K562 (cell line): ENCODE results near the gene SLC4A5. TPM values are rescaled to one million over a fixed set of nuclear protein-coding genes. Genes with fewer than 3 reads are reported as not detected.
A peak's percentile ranks its signal among the peaks of the same experiment; 100 is the strongest.

ENCODE experiments used
- ATAC-seq: fragments of 200-7000 bp; cut with Tn5 transposase; 3 replicates; pipeline ENCODE4 v1.9.1; 2020; ENCODE audit warnings: moderate library complexity
- BruUV-seq: library from RNA; stranded (reverse); fragments of 400-500 nt; replicated peaks from 2 replicates; lab custom pipeline; 2021; lab: Mats Ljungman, UMichigan
- CTCF ChIA-PET: fragments of 300-600 bp; formaldehyde crosslinking; extraction: SDS; loops from one replicate; lab custom pipeline; 2021; ENCODE audit warnings: low intra/inter-chr PET ratio; lab: Yijun Ruan, JAX
- POLR2A ChIA-PET: fragments of 300-600, 350-650 bp; sonication (Branson Sonifier 250); formaldehyde crosslinking; extraction: SDS; loops from one replicate; lab custom pipeline; 2021; ENCODE audit warnings: antibody characterized with exemption, inconsistent platforms; lab: Yijun Ruan, JAX
- DNase-seq, 4 experiments: peaks; one replicate each; pipeline versions ENCODE4 v3.0.0 to v3.0.0-alpha.2; 2011 to 2018; ENCODE audit warnings: low spot score in 3 of 4, mixed read lengths in 3 of 4; ENCODE audit errors: extremely low read depth in 1 of 4
- FAIRE-seq: peaks from 2 replicates; lab custom pipeline; 2011; peaks lifted over from hg19 to GRCh38; lab: Jason Lieb, UNC
- H2AFZ ChIP-seq: 2 replicates; pipeline ENCODE4 v1.6.0; 2011; ENCODE audit warnings: low read depth, low read length, control low read depth, inconsistent platforms
- H3K27ac ChIP-seq: fragments of 200-600 bp; 3 replicates; pipeline ENCODE4 v1.8.0; 2011; ENCODE audit warnings: low read depth, mild to moderate bottlenecking, control low read depth, inconsistent platforms, low read length, moderate library complexity, mixed read lengths; ENCODE audit errors: extremely low read depth
- H3K27me3 ChIP-seq, 2 experiments: fragments of 300-600 bp in 1 of 2; 2 replicates in 1 of 2; 3 replicates in 1 of 2; pipeline versions ENCODE4 v1.6.0 to v1.8.0; 2011; ENCODE audit warnings: inconsistent platforms in 2 of 2, low read length in 2 of 2, mild to moderate bottlenecking in 1 of 2, mixed read lengths in 1 of 2, moderate library complexity in 1 of 2; ENCODE audit not compliant: control insufficient read depth in 2 of 2, insufficient read depth in 2 of 2
- H3K36me3 ChIP-seq: fragments of 300-600 bp; 3 replicates; pipeline ENCODE4 v1.8.0; 2011; ENCODE audit warnings: mild to moderate bottlenecking, low read length, inconsistent platforms; ENCODE audit not compliant: control insufficient read depth, insufficient read depth
- H3K4me1 ChIP-seq, 2 experiments: fragments of 200-600 bp in 1 of 2; replicated peaks in 1 of 2; 2 replicates in 1 of 2; 3 replicates in 1 of 2; pipeline versions ENCODE4 v1.5.1 to v1.8.0; 2011; ENCODE audit warnings: inconsistent platforms in 2 of 2, low read length in 2 of 2, mild to moderate bottlenecking in 1 of 2, mixed read lengths in 1 of 2, moderate library complexity in 1 of 2; ENCODE audit not compliant: control insufficient read depth in 2 of 2, insufficient read depth in 2 of 2
- H3K4me2 ChIP-seq: 2 replicates; pipeline ENCODE4 v1.6.1; 2011; ENCODE audit warnings: low read length, control low read depth, inconsistent platforms, mixed read lengths; ENCODE audit not compliant: insufficient read depth
- H3K4me3 ChIP-seq: fragments of 200-600 bp; sonication (generic), shearing (Covaris generic); 2 replicates; pipeline ENCODE4 v1.5.1; 2016; ENCODE audit warnings: control low read depth, inconsistent platforms
- H3K79me2 ChIP-seq: fragments of 200-600 bp; 3 replicates; pipeline ENCODE4 v1.8.0; 2011; ENCODE audit warnings: low read length, inconsistent platforms; ENCODE audit not compliant: control insufficient read depth, insufficient read depth
- H3K9ac ChIP-seq, 2 experiments: 2 replicates each; pipeline versions ENCODE4 v1.6.0 to v1.6.1; 2011; ENCODE audit warnings: low read depth in 2 of 2, low read length in 2 of 2, control low read depth in 1 of 2, inconsistent platforms in 1 of 2, mild to moderate bottlenecking in 1 of 2, mixed read lengths in 1 of 2; ENCODE audit not compliant: insufficient read depth in 1 of 2
- H3K9me1 ChIP-seq: one replicate; pipeline ENCODE4 v1.6.0; 2011; ENCODE audit warnings: inconsistent platforms, mild to moderate bottlenecking, low read length, moderate library complexity; ENCODE audit not compliant: control insufficient read depth, insufficient read depth
- H3K9me3 ChIP-seq: replicated peaks from 2 replicates; pipeline ENCODE4 v1.5.1; 2011; ENCODE audit warnings: low read depth, low read length, inconsistent platforms; ENCODE audit not compliant: control insufficient read depth, insufficient read depth
- H4K20me1 ChIP-seq: replicated peaks from 2 replicates; pipeline ENCODE4 v1.6.1; 2011; ENCODE audit warnings: low read length, inconsistent platforms, mixed read lengths; ENCODE audit not compliant: control insufficient read depth, insufficient read depth
- ATF1 ChIP-seq, 2 experiments: fragments of 450-650 bp in 1 of 2; IDR thresholded peaks; 2 replicates each; pipeline ENCODE4 v1.6.1; 2016; ENCODE audit warnings: missing compliant biosample characterization in 1 of 2, missing genetic modification characterization in 1 of 2
- CREB1 ChIP-seq, 2 experiments: sonication (generic) in 1 of 2; formaldehyde crosslinking in 1 of 2; IDR thresholded peaks; 2 replicates each; pipeline versions ENCODE4 v1.6.1 to v1.8.0; 2012 to 2022; ENCODE audit warnings: inconsistent platforms in 1 of 2, mild to moderate bottlenecking in 1 of 2, missing genetic modification reagents in 1 of 2, moderate library complexity in 1 of 2
- L3MBTL2 ChIP-seq: fragments of 450-650 bp; IDR thresholded peaks from 2 replicates; pipeline ENCODE4 v1.6.1; 2016; ENCODE audit warnings: mild to moderate bottlenecking, moderate library complexity
- NEUROD1 ChIP-seq: fragments of 150-350 bp; IDR thresholded peaks from 2 replicates; pipeline ENCODE4 v1.6.1; 2014; ENCODE audit warnings: borderline replicate concordance, low read length, low read depth; ENCODE audit not compliant: partially characterized antibody
- NR2C2 ChIP-seq, 2 experiments: fragments of 200-800 bp in 1 of 2; sonication (Bioruptor generic) in 1 of 2; sonication (generic) in 1 of 2; formaldehyde crosslinking in 1 of 2; IDR thresholded peaks; 2 replicates each; pipeline versions ENCODE4 v1.6.1 to v1.8.0; 2016 to 2022; ENCODE audit warnings: mild to moderate bottlenecking in 1 of 2, missing compliant biosample characterization in 1 of 2, missing genetic modification characterization in 1 of 2, missing genetic modification reagents in 1 of 2
- SMAD4 ChIP-seq: fragments of 250-450 bp; sonication (Bioruptor Pico); conservative IDR thresholded peaks from 2 replicates; pipeline ENCODE4 v1.8.0; 2021; ENCODE audit warnings: inconsistent platforms, mild to moderate bottlenecking, moderate library complexity
- TOE1 ChIP-seq, 2 experiments: fragments of 450-650 bp in 1 of 2; sonication (generic) in 1 of 2; formaldehyde crosslinking in 1 of 2; IDR thresholded peaks; 2 replicates each; pipeline versions ENCODE4 v1.7.1 to v1.8.0; 2016 to 2022; ENCODE audit warnings: borderline replicate concordance in 2 of 2, mild to moderate bottlenecking in 2 of 2, antibody characterized with exemption in 1 of 2, inconsistent platforms in 1 of 2, low read depth in 1 of 2, missing genetic modification reagents in 1 of 2, moderate library complexity in 1 of 2
- WGBS: fragments of 100-300 bp; shearing (Covaris generic); methylation state at CpG from one replicate; pipeline ENCODE4 v1.1.6; 2016; ENCODE audit warnings: low coverage, mixed read lengths; ENCODE audit not compliant: insufficient coverage; ENCODE audit errors: missing lambda C conversion rate; 5-methylcytosine and 5-hydroxymethylcytosine counted together
- in situ Hi-C: fragments of 300-500 bp; cut with MboI; formaldehyde crosslinking; loops from 4 replicates; pipeline ENCODE4 v1.15.0; 2018; ENCODE audit warnings: inconsistent platforms, mixed read lengths
- intact Hi-C: fragments of 100-400 bp; cut with micrococcal nuclease; formaldehyde crosslinking; loops from 2 replicates; pipeline ENCODE4 v1.14.2; 2022
- polyA plus RNA-seq, 8 experiments: library from polyadenylated mRNA; depleted of rRNA in 4 of 8; stranded (reverse) in 5 of 8; unstranded in 3 of 8; fragments of >200 nt; fragmentation: Nextera tagmentation in 2 of 8; fragmentation: Illumina TruSeq in 1 of 8; extraction: Ambion mirVana in 2 of 8; extraction: Trizol in 1 of 8; gene quantifications; 2 replicates each; pipeline versions ENCODE4 v1.2.1 to v1.2.3, GENCODE V29; 2011 to 2014; ENCODE audit warnings: inconsistent platforms in 1 of 8, missing spikeins in 1 of 8
- total RNA-seq, 7 experiments: library from RNA; depleted of rRNA in 6 of 7; stranded (reverse); fragments of >200 nt in 6 of 7; fragmentation: Illumina TruSeq in 2 of 7; extraction: Trizol in 2 of 7; gene quantifications; 2 replicates each; pipeline versions ENCODE4 v1.2.1 to v1.2.3, GENCODE V29; 2011 to 2021; ENCODE audit warnings: low replicate concordance in 1 of 7
- TF ChIP-seq, protein P1 (sequence below): sonication (generic); formaldehyde crosslinking; IDR thresholded peaks from 2 replicates; pipeline ENCODE4 v1.5.0; 2020; ENCODE audit warnings: missing genetic modification reagents
- TF ChIP-seq, protein P2 (sequence below): sonication (generic); formaldehyde crosslinking; IDR thresholded peaks from 2 replicates; pipeline ENCODE4 v1.9.0; 2022; ENCODE audit warnings: mild to moderate bottlenecking, missing genetic modification reagents
- TF ChIP-seq, protein P3 (sequence below): fragments of 450-650 bp; formaldehyde crosslinking; IDR thresholded peaks from 2 replicates; pipeline ENCODE4 v1.4.0; 2020; ENCODE audit warnings: mild to moderate bottlenecking, moderate library complexity
- TF ChIP-seq, protein P4 (sequence below), 2 experiments: fragments of 450-650 bp; conservative IDR thresholded peaks; 2 replicates each; pipeline ENCODE4 v1.6.1; 2017; ENCODE audit warnings: mild to moderate bottlenecking in 2 of 2, moderate library complexity in 2 of 2

SLC4A5 gene
- total and polyA plus RNA-seq, 9 of the 15 experiments (the other 6 are each of a cell fraction or from before 2014, with no cell fraction given): 0.03 to 0.77 (median 0.14) TPM; not detected in 1

DNA sequence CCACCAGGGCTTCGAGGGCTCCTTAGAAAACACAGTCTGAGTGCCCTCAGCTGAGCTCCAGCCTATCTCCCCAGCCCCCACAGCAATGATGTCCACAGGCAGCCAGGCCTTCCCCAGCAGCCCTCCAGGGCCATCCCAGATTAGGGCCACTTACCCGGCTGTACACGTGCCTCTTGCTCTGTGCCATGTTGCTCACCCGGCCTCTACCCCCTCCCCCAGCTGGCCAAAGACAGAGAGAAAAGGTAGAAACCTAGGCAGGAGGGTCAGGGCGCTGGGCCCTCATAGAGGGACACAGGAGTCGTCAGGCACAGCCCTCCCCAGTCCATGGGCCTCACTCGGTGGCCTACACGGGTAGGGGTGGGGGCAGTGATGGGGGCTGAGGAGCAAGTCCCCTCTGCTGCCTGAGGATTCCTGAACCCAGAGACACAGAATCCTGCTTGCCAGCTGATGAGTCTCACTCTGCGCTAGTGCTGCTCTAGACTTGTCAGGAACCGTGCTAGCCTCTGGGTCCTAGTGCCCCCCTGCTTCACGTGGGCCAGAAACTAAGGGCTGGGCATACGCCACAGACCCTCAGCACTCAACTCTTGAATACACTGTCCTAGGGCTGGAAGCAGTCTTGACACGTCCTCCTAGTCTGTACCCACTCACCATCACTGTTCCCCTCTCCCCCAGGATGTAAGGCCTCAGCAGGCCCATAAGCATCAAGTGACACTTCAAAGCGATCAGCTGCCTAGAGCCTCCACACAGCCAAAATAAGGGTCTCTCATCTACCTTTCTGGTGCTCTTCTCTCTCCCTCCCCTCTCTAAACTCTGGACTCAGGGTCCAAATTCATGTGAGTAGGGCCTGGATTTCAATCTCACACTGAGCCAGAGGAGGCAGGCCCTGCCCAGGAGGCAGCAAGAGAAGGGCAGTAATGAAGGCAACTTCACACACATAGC lies 36.9 kb upstream of the SLC4A5 start, which contains the start of gene DCTN1:
TSS of gene DCTN1 (minus strand) at position 461 of the 939 bp plus-strand sequence. CDS start at position 187, 274 bp downstream.
- no peaks in the 10 kb centered on the region; the same call in none of the 2 replicates for H4K20me1 ChIP-seq
- H3K4me3 ChIP-seq: no peak within 1 kb of the TSS
- DNase-seq (peak; percentile 43 to 52 (median 48)), ATAC-seq (peak; percentile 96), FAIRE-seq (peak; percentile 91)
- peak within 1 kb of the TSS; percentile 34 for H3K4me2 ChIP-seq
- CTCF ChIA-PET: no interaction called here
- no peak within 1 kb of the TSS for H2AFZ ChIP-seq
- H3K27me3 ChIP-seq: no peaks in the 10 kb centered on the region
- POLR2A ChIA-PET: interaction anchor here (0.6 to 2.4 kb wide), 3 partner anchors 11 to 71 kb away, joined by 3 to 13 read pairs (median 4); no protein-coding TSS in a partner anchor
- no peaks in the 10 kb centered on the region for H3K9me3 ChIP-seq
- no peak within 1 kb of the TSS for H3K27ac ChIP-seq
- peaks cover 19% of the 10 kb centered on the region; the same call in 2 of the 3 replicates for H3K36me3 ChIP-seq
- H3K9ac ChIP-seq: peak within 1 kb of the TSS in 1 of 2 experiments; percentile 83; a peak in 3 of 4 replicates
- H3K9me1 ChIP-seq: no peaks in the 10 kb centered on the region
- WGBS: 24% methylated on average over 14 of the region's 14 CpGs
- no TSS peak for BruUV-seq
- H3K4me1 ChIP-seq: peaks cover 8 to 16% of the 10 kb centered on the region in 2 experiments; a peak in 4 of 5 replicates
- in situ Hi-C loops (no loop called here), intact Hi-C loops (no loop called here)
- peaks cover 12% of the 10 kb centered on the region; the same call in 2 of the 3 replicates for H3K79me2 ChIP-seq
- no peak for TF ChIP-seq NR2C2 (CRISPR knock-in tag; IDR thresholded peaks at IDR 0.05)
- no peak for TF ChIP-seq NR2C2 (tag; IDR thresholded peaks at IDR 0.05)
- no peak for TF ChIP-seq ATF1 (CRISPR knock-in tag; IDR thresholded peaks at IDR 0.05)
- 0 out of 2 replicates have a peak, but pooled peaks have one; percentile 15 for TF ChIP-seq ATF1 (tag; IDR thresholded peaks at IDR 0.05)
- peak; percentile 78 for TF ChIP-seq NEUROD1
- TF ChIP-seq, protein P1, sequence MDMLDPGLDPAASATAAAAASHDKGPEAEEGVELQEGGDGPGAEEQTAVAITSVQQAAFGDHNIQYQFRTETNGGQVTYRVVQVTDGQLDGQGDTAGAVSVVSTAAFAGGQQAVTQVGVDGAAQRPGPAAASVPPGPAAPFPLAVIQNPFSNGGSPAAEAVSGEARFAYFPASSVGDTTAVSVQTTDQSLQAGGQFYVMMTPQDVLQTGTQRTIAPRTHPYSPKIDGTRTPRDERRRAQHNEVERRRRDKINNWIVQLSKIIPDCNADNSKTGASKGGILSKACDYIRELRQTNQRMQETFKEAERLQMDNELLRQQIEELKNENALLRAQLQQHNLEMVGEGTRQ (CRISPR knock-in tag): peak; percentile 37; the same call in 1 of the 2 replicates
- peak; percentile 89 for TF ChIP-seq TOE1 (IDR thresholded peaks at IDR 0.05; ENCODE audit: borderline replicate concordance)
- no peak for TF ChIP-seq TOE1 (CRISPR knock-in tag; IDR thresholded peaks at IDR 0.05; ENCODE audit: borderline replicate concordance, low read depth)
- TF ChIP-seq, protein P2, sequence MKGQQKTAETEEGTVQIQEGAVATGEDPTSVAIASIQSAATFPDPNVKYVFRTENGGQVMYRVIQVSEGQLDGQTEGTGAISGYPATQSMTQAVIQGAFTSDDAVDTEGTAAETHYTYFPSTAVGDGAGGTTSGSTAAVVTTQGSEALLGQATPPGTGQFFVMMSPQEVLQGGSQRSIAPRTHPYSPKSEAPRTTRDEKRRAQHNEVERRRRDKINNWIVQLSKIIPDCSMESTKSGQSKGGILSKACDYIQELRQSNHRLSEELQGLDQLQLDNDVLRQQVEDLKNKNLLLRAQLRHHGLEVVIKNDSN (CRISPR knock-in tag): 0 out of 2 replicates have a peak, but pooled peaks have one; percentile 29
- TF ChIP-seq SMAD4 (CRISPR knock-in tag): no peak
- TF ChIP-seq, protein P3, sequence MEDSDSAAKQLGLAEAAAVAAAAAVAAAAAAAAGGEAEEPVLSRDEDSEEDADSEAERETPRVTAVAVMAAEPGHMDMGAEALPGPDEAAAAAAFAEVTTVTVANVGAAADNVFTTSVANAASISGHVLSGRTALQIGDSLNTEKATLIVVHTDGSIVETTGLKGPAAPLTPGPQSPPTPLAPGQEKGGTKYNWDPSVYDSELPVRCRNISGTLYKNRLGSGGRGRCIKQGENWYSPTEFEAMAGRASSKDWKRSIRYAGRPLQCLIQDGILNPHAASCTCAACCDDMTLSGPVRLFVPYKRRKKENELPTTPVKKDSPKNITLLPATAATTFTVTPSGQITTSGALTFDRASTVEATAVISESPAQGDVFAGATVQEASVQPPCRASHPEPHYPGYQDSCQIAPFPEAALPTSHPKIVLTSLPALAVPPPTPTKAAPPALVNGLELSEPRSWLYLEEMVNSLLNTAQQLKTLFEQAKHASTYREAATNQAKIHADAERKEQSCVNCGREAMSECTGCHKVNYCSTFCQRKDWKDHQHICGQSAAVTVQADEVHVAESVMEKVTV (CRISPR knock-in tag): no peak
- 0 out of 2 replicates have a peak, but pooled peaks have one; percentile 43 for TF ChIP-seq CREB1 (IDR thresholded peaks at IDR 0.05)
- no peak for TF ChIP-seq CREB1 (CRISPR knock-in tag; IDR thresholded peaks at IDR 0.05)
- TF ChIP-seq L3MBTL2: no peak
- TF ChIP-seq, protein P4, sequence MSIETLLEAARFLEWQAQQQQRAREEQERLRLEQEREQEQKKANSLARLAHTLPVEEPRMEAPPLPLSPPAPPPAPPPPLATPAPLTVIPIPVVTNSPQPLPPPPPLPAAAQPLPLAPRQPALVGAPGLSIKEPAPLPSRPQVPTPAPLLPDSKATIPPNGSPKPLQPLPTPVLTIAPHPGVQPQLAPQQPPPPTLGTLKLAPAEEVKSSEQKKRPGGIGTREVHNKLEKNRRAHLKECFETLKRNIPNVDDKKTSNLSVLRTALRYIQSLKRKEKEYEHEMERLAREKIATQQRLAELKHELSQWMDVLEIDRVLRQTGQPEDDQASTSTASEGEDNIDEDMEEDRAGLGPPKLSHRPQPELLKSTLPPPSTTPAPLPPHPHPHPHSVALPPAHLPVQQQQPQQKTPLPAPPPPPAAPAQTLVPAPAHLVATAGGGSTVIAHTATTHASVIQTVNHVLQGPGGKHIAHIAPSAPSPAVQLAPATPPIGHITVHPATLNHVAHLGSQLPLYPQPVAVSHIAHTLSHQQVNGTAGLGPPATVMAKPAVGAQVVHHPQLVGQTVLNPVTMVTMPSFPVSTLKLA (conservative IDR thresholded peaks at IDR 0.05): peak; percentile 44 to 49; a peak in 1 of 4 replicates
